Neural progenitor cell (in vitro differentiated cells): ENCODE data around the gene PCNX1. TPM values are rescaled to one million over a fixed set of nuclear protein-coding genes. Genes with fewer than 3 reads are reported as not detected.

Source experiments
- DNase-seq: peaks from one replicate; pipeline ENCODE4 v3.0.0-alpha.2; 2016; ENCODE audit warnings: low spot score
- H2AFZ ChIP-seq: fragments of 200-600 bp; sonication (generic); replicated peaks from 2 replicates; pipeline ENCODE4 v1.6.1; 2016; ENCODE audit warnings: antibody characterized with exemption
- H3F3A ChIP-seq: fragments of 200-600 bp; sonication (generic); 2 replicates; pipeline ENCODE4 v1.6.1; 2016; ENCODE audit warnings: antibody characterized with exemption, low read depth
- H3K27ac ChIP-seq: fragments of 200-600 bp; sonication (generic); 2 replicates; pipeline ENCODE4 v1.5.1; 2016; ENCODE audit warnings: mild to moderate bottlenecking
- H3K27me3 ChIP-seq: fragments of 200-600 bp; sonication (generic); 2 replicates; pipeline ENCODE4 v1.6.1; 2016; ENCODE audit warnings: mild to moderate bottlenecking, moderate library complexity
- H3K36me3 ChIP-seq: fragments of 200-600 bp; sonication (generic); 2 replicates; pipeline ENCODE4 v1.5.1; 2016
- H3K4me1 ChIP-seq: fragments of 200-600 bp; sonication (generic); 2 replicates; pipeline ENCODE4 v1.6.1; 2016; ENCODE audit warnings: mixed run types
- H3K4me2 ChIP-seq: fragments of 200-600 bp; sonication (generic); 2 replicates; pipeline ENCODE4 v1.6.1; 2016
- H3K4me3 ChIP-seq: fragments of 200-600 bp; sonication (generic); 2 replicates; pipeline ENCODE4 v1.5.1; 2016
- H3K79me2 ChIP-seq: fragments of 200-600 bp; sonication (generic); 2 replicates; pipeline ENCODE4 v1.6.1; 2016; ENCODE audit warnings: low read depth
- H3K9ac ChIP-seq: fragments of 200-600 bp; sonication (generic); 2 replicates; pipeline ENCODE4 v1.6.1; 2016
- H3K9me3 ChIP-seq: fragments of 200-600 bp; sonication (generic); 2 replicates; pipeline ENCODE4 v1.5.1; 2016; ENCODE audit warnings: low read depth
- H4K20me1 ChIP-seq: fragments of 200-600 bp; sonication (generic); 2 replicates; pipeline ENCODE4 v1.6.1; 2016; ENCODE audit warnings: low read depth
- H3K27ac Mint-ChIP-seq: 3 replicates; pipeline ENCODE4 v1.8.0; 2021; ENCODE audit warnings: mixed read lengths
- H3K27me3 Mint-ChIP-seq: 2 replicates; pipeline ENCODE4 v1.8.0; 2022; ENCODE audit warnings: low read depth, mild to moderate bottlenecking, inconsistent platforms, moderate library complexity, mixed read lengths; ENCODE audit not compliant: insufficient read depth
- H3K36me3 Mint-ChIP-seq: 3 replicates; pipeline ENCODE4 v1.8.0; 2021; ENCODE audit warnings: mixed read lengths
- H3K4me1 Mint-ChIP-seq: 3 replicates; pipeline ENCODE4 v1.8.0; 2021; ENCODE audit warnings: mixed read lengths
- H3K4me3 Mint-ChIP-seq: 3 replicates; pipeline ENCODE4 v1.8.0; 2021; ENCODE audit warnings: mild to moderate bottlenecking, moderate library complexity, mixed read lengths
- H3K9me3 Mint-ChIP-seq: 3 replicates; pipeline ENCODE4 v1.8.0; 2020; ENCODE audit warnings: mixed read lengths
- CTCF ChIP-seq: fragments of 200-600 bp; sonication (generic); IDR thresholded peaks from 2 replicates; pipeline ENCODE4 v1.5.1; 2017; ENCODE audit warnings: antibody characterized with exemption, mild to moderate bottlenecking
- EZH2 ChIP-seq: fragments of 200-600 bp; sonication (generic); IDR thresholded peaks from 2 replicates; pipeline ENCODE4 v1.6.1; 2017; ENCODE audit warnings: antibody characterized with exemption, mild to moderate bottlenecking, moderate library complexity
- EZH2phosphoT487 ChIP-seq: fragments of 200-600 bp; sonication (generic); IDR thresholded peaks from 2 replicates; pipeline ENCODE4 v1.6.1; 2017; ENCODE audit warnings: antibody characterized with exemption
- total RNA-seq: library from RNA; depleted of rRNA; stranded (reverse); fragments of >200 nt; gene quantifications from 2 replicates; pipeline ENCODE4 v1.2.3, GENCODE V29; 2015; ENCODE audit warnings: low replicate concordance

PCNX1 gene
- total RNA-seq, 1 donor from 2014 or later, result 48.6 TPM

GRCh38 chr14:71006200-71006563, 98.9 kb downstream of the PCNX1 start:
- no peaks in the 10 kb centered on the region for H3K9me3 Mint-ChIP-seq

GRCh38 chr14:71011479-71011878, 104.2 kb downstream of the PCNX1 start:
- no peaks in the 10 kb centered on the region for H3K79me2 ChIP-seq
- Mint-ChIP-seq H3K27ac (no peak overlapping the region), H3K9me3 (no peaks in the 10 kb centered on the region)

More at GRCh38 chr14:71006200-71006563, 98.9 kb downstream of the PCNX1 start:
- H3K27ac Mint-ChIP-seq, result no peak overlapping the region
- Histone ChIP-seq H2AFZ (no peak overlapping the region), H4K20me1 (no peaks in the 10 kb centered on the region), H3K9me3 (no peaks in the 10 kb centered on the region), H3K4me3 (no peak overlapping the region), H3K27me3 (no peaks in the 10 kb centered on the region), H3K9ac (no peak overlapping the region), H3F3A (no peaks in the 10 kb centered on the region), H3K79me2 (peaks cover 7% of the 10 kb centered on the region), H3K4me1 (no peaks in the 10 kb centered on the region), H3K4me2 (no peak overlapping the region), H3K27ac (no peak overlapping the region), H3K36me3 (peaks cover 13% of the 10 kb centered on the region)
- H3K4me3 Mint-ChIP-seq, result no peak overlapping the region
- H3K4me1 Mint-ChIP-seq, result no peaks in the 10 kb centered on the region
- peaks cover 10% of the 10 kb centered on the region for H3K36me3 Mint-ChIP-seq
- no peaks in the 10 kb centered on the region for H3K27me3 Mint-ChIP-seq
- no peak for TF ChIP-seq CTCF
- DNase-seq, result no peak

GRCh38 chr14:71012888-71013287, 105.6 kb downstream of the PCNX1 start:
- H3K36me3 Mint-ChIP-seq, result peaks cover 27% of the 10 kb centered on the region
- no peaks in the 10 kb centered on the region for H3K9me3 Mint-ChIP-seq
- Histone ChIP-seq H3K79me2 (no peaks in the 10 kb centered on the region), H3K9ac (no peak overlapping the region), H3K4me2 (no peak overlapping the region), H3K27ac (no peak overlapping the region), H2AFZ (no peak overlapping the region), H3K36me3 (peaks cover 15% of the 10 kb centered on the region), H3K4me1 (no peaks in the 10 kb centered on the region), H3F3A (no peaks in the 10 kb centered on the region), H4K20me1 (no peaks in the 10 kb centered on the region), H3K27me3 (no peaks in the 10 kb centered on the region), H3K9me3 (no peaks in the 10 kb centered on the region), H3K4me3 (no peak overlapping the region)
- no peak for DNase-seq
- no peak overlapping the region for H3K4me3 Mint-ChIP-seq
- TF ChIP-seq CTCF, result no peak
- TF ChIP-seq EZH2phosphoT487, result no peak
- no peak for TF ChIP-seq EZH2
- H3K27me3 Mint-ChIP-seq, result no peaks in the 10 kb centered on the region
- H3K4me1 Mint-ChIP-seq, result no peaks in the 10 kb centered on the region
- H3K27ac Mint-ChIP-seq, result no peak overlapping the region

More at GRCh38 chr14:71011479-71011878, 104.2 kb downstream of the PCNX1 start:
- Histone ChIP-seq H3K27ac (no peak overlapping the region), H3K4me3 (no peak overlapping the region), H3K4me2 (no peak overlapping the region), H4K20me1 (no peaks in the 10 kb centered on the region), H3F3A (no peaks in the 10 kb centered on the region), H2AFZ (no peak overlapping the region), H3K9ac (no peak overlapping the region), H3K9me3 (no peaks in the 10 kb centered on the region), H3K36me3 (peaks cover 19% of the 10 kb centered on the region), H3K27me3 (no peaks in the 10 kb centered on the region), H3K4me1 (no peaks in the 10 kb centered on the region)
- DNase-seq, result no peak
- no peaks in the 10 kb centered on the region for H3K4me1 Mint-ChIP-seq
- peaks cover 24% of the 10 kb centered on the region for H3K36me3 Mint-ChIP-seq
- no peak overlapping the region for H3K4me3 Mint-ChIP-seq
- no peak for TF ChIP-seq EZH2phosphoT487
- no peak for TF ChIP-seq EZH2
- peak; percentile 27 for TF ChIP-seq CTCF
- no peaks in the 10 kb centered on the region for H3K27me3 Mint-ChIP-seq
